Measurements from ENCODE around the gene CAMK1G.

CAMK1G gene

DNA sequence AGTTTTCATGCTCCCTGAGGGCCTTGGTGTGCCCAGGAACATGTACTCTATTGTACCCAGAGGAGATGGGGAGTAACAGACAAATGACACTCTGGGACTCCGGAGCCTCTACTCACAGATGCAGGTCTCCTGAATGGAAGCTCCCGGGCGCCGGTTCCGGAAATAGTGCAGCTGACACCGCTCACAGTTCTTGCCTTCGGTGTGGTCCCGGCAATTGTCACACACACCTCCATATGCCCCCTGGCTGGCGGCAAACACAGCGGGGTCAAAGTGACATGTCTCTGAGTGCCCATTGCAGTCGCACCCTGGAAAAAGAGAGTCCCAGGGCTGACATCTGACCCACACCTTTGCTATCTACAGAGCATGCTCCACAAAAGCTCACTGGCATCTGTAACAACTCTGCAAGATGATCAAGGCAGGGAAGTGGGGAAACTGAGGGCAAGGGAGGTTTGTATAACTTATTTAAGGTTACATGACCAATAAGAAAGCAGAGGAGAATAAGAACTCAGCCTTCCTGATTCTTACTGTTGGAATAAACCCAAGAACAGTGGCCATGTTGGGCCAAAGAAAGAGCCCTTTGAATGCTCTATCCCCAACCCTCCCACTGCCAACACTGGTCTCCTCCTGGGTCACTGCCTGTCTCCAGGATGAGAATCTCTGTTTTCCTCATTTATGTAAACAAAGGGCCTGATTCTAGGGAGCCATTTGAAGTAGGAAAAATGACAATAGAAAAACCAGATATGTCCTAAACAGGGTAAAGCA, 46.3 kb downstream of the CAMK1G start:
- ChIA-PET CTCF (interaction anchor here (0.8 to 11.3 kb wide), 14 partner anchors 7 to 63 kb away, joined by 3 to 300 read pairs (median 8); partner anchors contain the start of gene CAMK1G), POLR2A (no interaction called here)
- no peak for DNase-seq (ENCODE audit: low read depth, low spot score)
- no peak overlapping the region for H3K4me3 ChIP-seq (ENCODE audit: low read depth, low read length)
- TF ChIP-seq, protein P1, sequence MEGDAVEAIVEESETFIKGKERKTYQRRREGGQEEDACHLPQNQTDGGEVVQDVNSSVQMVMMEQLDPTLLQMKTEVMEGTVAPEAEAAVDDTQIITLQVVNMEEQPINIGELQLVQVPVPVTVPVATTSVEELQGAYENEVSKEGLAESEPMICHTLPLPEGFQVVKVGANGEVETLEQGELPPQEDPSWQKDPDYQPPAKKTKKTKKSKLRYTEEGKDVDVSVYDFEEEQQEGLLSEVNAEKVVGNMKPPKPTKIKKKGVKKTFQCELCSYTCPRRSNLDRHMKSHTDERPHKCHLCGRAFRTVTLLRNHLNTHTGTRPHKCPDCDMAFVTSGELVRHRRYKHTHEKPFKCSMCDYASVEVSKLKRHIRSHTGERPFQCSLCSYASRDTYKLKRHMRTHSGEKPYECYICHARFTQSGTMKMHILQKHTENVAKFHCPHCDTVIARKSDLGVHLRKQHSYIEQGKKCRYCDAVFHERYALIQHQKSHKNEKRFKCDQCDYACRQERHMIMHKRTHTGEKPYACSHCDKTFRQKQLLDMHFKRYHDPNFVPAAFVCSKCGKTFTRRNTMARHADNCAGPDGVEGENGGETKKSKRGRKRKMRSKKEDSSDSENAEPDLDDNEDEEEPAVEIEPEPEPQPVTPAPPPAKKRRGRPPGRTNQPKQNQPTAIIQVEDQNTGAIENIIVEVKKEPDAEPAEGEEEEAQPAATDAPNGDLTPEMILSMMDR (IDR thresholded peaks at IDR 0.05; ENCODE audit: insufficient read depth, low read length, missing control alignments) = no peak

DNA sequence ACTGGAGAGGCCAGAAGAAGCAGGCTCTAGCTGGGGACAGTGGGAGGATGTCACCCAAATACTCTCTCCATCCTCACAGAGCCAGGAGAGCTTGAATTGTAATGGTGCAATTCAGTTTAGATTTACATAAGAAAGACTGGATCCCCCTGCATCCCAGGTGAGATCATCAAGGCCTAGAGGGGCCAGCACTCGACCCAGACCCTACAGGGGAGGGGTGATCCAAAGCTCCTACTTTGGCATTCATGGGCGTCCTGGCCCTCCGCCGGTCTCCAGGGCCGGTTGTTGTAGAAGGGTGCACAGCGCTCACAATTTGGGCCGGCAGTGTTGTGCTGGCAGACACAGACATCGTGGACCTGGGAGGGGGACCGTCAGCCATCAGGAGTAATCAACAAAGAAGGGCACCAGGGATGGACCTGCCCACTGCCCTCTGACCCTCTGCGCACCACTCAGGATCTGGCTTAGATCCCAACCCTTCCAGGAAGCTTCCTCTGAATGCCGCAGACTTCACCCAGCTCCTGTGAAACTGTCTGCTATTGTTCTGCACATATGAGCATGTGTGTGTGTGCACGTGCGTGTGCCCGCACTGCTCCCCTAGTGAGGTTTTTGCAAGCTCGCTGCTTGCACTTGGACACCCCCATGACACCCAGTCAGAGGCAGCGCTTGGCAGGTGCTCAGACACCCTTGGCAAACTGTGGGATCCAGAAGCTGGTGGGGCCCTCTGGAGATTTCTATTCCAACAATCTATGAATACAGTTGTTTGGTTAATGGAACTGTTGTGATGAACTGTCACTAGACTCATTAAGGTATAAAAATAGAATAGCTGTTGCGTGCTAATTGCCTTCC, 47.1 kb downstream of the CAMK1G start:
- ChIA-PET POLR2A (no interaction called here), CTCF (interaction anchor here (0.7 to 11.3 kb wide), 17 partner anchors 8 to 117 kb away, joined by 3 to 300 read pairs (median 6); partner anchors contain the start of genes CAMK1G and LAMB3)
- TF ChIP-seq, protein P1 (IDR thresholded peaks at IDR 0.05; ENCODE audit: insufficient read depth, low read length, missing control alignments) = no peak
- no peak for DNase-seq (ENCODE audit: low read depth, low spot score)
- H3K4me3 ChIP-seq (ENCODE audit: low read depth, low read length) = no peak overlapping the region

DNA sequence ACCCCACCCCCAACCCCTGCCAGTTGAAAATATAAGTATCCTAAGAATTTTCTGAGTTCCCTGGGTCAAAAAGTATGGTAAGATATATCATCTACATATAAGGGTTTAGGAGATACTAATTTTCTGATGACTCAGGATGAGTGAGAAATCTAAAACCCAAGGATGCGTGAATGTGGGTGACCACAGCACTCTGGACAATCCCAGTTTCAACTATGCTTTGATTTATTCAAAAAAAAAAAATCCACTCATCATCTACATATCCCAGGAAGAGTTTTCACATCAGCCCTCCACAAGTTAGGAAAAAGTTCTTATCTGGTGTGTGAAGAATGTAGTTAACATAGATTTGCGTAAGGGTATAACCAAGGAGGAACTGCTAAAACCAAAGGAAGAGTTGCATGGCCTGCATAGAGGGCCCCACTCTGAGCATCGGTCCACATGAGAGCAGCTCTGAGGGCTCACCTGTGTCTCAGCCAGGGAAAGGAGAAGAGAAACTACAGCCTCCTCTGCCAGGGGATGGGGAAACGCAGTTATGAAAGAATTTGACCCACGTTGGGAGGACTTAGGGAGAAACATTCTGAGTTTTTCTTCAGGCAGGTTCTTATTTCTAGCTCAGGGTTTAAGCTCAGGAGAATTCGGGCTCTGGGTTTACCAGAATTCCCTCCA, 50.0 kb downstream of the CAMK1G start:
- CTCF ChIA-PET = interaction anchor here (0.6 to 2.4 kb wide), 4 partner anchors 9 to 67 kb away, joined by 3 to 12 read pairs (median 4); partner anchors contain the start of gene CAMK1G
- no peak overlapping the region for H3K4me3 ChIP-seq (ENCODE audit: low read depth, low read length)
- POLR2A ChIA-PET = no interaction called here
- TF ChIP-seq, protein P1 (IDR thresholded peaks at IDR 0.05; ENCODE audit: insufficient read depth, low read length, missing control alignments) = no peak
- DNase-seq (ENCODE audit: low read depth, low spot score) = peak; percentile 38

DNA sequence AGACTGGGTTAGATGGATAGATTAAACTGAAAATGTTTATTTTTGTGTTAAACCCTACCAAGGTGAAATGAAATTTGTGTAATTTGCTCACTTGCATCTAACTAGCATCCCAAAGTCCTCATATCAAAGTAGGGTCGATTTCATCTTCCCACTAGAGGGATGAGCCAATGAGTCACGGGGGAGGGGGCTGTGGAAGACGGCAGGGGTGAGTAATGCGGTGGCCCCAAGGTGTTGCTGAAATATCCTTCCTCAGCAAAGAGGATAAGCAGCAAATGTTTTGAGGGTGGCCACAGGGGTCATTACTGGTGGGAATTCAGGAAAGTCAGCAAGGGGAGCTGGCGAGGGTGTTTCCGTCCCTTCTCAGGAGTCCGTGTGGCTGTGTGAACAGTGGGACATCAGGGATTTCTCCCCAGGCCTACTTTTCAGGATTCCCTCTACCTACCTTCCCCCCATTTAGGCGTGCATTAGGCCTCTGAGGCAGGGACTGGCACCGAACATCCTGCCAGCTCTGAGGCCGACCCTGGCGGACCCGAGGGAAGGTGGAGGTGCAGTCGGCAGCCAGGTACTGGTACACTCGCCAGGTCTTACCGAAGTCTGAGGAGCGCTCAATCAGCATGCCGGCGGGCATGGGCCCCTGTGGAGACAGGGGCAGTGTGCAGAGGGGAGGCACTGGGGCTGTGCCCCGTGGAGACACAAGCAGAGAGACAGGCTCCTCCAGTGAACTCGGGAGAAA, 50.7 kb downstream of the CAMK1G start:
- ChIA-PET CTCF (interaction anchor here (0.6 to 2.4 kb wide), 7 partner anchors 8 to 189 kb away, joined by 3 to 12 read pairs (median 4); partner anchors contain the start of gene CAMK1G), POLR2A (interaction anchor here (0.7 kb wide), 1 partner anchor 35 kb away, joined by 5 read pairs; no protein-coding TSS in a partner anchor)
- DNase-seq (ENCODE audit: low read depth, low spot score) = no peak
- H3K4me3 ChIP-seq (ENCODE audit: low read depth, low read length) = no peak overlapping the region
- TF ChIP-seq, protein P1 (IDR thresholded peaks at IDR 0.05; ENCODE audit: insufficient read depth, low read length, missing control alignments) = no peak

DNA sequence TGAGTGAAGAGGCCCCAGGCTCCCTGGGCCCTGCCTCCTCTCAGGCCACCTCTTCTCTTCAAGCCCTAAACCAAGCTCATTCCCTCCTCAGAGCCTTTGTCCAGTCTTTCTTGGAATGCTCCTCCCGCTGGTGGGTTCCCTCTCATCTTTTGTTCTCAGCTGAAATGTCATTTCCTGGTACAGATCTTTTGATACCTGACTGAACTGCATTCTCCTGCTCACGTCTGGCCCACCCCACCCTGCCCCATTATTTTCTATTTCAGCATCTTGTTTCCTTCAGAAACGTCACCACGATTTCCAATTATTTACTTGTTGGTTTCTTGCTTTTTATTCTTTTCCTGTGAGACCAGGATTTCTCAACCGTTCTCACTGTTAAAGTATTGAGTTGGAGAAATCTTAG, 52.3 kb downstream of the CAMK1G start:
- POLR2A ChIA-PET = no interaction called here
- CTCF ChIA-PET = interaction anchor here (1.0 to 2.4 kb wide), 3 partner anchors 9 to 57 kb away, joined by 3 to 12 read pairs (median 12); no protein-coding TSS in a partner anchor
- H3K4me3 ChIP-seq (ENCODE audit: low read depth, low read length) = no peak overlapping the region
- no peak for DNase-seq (ENCODE audit: low read depth, low spot score)
- TF ChIP-seq, protein P1 (IDR thresholded peaks at IDR 0.05; ENCODE audit: insufficient read depth, low read length, missing control alignments) = no peak
